NCI-H146 treated with DMSO at 0.1 percent for 48 hours (cell line): Measurements from ENCODE around the gene GADD45G.

Experiments
- DNase-seq: peaks from one replicate; lab custom pipeline; 2025; ENCODE audit not compliant: unreplicated experiment; lab: John Stamatoyannopoulos, UW

Gene GADD45G

GRCh38 chr9:89629081-89629976 is 24.5 kb downstream of the GADD45G start:
- no peak for DNase-seq

DNA sequence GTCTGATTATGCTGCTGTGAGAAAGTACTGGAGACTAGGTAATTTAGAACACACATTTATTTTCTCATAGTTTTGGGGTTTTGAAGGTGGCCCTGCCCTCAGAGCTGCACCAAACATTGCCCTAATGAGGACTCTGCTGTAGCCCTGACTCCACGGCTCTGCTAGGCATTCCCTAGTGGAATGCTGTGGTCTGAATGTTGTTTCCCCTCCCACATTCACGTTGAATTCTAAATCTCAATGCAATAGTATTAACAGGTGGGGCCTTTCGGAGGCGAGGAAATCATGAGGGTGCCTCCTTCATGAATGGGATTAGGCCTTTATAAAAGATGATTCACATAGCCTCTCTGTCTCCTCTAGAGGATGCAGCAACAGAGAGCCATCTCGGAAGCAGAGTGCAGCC is 25.7 kb downstream of the GADD45G start:
- DNase-seq = no peak

DNA sequence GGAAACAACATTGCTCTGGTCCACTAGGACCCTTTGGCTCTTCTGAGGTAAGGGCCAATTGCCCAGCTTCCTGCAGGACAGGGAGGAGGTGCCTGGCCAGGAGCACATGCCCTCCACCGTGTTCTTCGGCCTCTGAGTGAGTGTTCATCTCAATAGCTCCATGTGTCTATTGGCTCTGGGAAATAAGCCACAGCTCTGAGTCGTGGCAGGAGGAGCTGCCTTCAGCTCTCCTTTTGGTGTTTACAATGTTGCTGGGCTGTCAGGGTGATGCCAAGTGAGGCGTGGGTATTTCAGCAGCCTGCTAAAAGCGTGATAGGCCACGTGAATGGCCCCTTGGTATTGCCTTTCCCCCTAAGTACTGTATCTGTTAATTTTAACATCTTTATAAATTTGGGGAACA is 26.6 kb downstream of the GADD45G start:
- DNase-seq = no peak

GRCh38 chr9:89632192-89632733 is 27.5 kb downstream of the GADD45G start:
- DNase-seq = no peak

- DNase-seq = no peak
Measured at GRCh38 chr9:89632736-89633135, 27.9 kb downstream of the GADD45G start.

DNA sequence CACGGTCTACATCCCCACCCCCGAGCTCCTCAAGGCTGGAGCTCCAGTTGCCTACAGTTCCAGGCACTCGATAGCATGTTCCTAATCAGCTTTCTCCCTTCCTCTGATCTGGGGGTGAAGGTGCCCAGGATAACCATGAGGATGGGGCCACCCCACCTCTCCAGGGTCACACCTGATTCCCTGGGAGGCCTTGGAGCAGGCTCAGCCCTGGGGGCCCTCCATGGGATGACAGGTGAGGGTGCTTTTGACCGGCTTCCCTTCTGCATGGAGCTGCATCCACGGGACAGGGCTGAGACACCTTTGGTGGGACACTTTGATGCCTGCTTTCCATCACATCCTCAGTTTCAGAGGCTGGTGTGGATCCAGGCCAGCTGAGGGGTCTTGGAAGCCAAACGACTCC is 28.6 kb downstream of the GADD45G start:
- DNase-seq = no peak

DNA sequence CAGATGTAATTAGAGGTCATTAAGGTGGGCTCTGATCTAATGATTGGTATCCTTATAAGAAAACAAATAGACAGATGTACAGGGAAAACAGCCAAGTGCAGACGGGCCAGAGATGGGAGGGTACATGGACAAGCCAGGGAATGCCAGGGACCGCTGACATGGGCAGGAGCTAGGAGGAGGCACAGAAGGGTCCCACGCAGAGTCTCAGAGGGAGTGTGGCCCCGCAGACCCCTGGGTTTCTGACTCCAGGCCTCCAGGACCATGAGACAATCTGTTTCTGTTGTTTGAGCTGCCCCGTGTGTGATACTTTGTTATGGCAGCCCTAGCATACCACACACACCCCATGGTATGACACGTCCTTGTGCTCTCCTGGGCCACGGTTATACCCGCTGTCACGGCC is 29.1 kb downstream of the GADD45G start:
- DNase-seq = no peak

GRCh38 chr9:89634995-89635742 is 30.4 kb downstream of the GADD45G start:
- DNase-seq = no peak

- DNase-seq = no peak
Measured at GRCh38 chr9:89635816-89636215, 31.0 kb downstream of the GADD45G start.

DNA sequence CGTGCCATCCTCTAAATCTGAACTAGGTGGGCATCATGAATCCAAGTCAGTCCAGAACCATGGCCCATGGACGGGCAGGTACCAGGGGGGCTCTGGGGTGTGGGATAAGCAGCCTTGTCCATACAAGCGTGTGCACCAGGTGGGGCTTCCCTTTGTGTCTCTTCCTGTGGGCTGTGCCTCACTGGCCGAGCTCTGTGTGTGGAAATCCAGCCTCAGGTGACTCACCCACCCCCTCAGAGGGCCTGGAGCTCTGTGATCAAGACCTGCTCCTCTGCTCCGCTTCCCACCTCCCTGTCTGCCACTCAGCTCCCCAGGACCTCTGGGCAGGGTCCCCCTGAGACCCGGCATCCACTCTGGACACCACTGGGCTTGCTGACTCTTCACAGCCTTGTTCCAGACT is 33.0 kb downstream of the GADD45G start:
- DNase-seq = no peak

DNA sequence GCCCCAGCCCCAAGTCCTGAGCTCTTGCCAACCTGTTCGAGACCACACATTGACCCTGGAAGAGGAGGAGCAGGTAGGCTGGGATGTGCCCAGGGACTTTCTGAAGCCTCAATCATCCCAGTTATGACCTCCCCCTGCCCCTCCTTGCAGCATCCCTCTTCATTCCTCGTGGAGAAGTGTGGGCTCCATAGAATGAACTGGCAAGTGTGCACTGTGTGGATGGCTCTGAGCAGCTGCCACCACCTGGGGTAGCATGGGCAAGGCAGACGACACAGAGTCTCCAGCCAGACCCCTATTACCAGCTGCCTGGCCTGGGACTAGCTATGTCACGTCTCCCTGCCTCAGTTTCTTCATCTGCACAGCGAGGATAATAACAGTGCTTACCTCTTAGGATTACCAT is 33.5 kb downstream of the GADD45G start:
- no peak for DNase-seq

DNA sequence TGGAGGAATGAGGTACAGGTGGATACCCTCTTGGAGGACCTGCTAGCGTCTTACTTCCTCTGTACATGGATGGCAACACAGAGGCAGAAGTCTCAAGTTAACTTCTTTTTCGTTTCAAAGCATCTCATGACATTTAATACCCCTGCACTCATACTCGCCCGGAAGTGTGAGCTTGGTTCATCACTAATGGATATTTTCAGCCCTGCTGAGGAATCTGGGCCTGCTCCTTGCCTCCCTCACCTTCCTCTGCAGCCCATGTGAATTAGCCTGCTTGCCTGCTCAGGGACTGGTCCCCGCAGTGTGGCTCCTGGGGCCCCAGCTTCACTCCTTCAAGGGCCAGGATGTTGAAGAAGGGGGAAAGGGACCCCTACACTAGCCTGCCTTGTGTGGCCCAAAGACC is 34.1 kb downstream of the GADD45G start:
- DNase-seq = no peak

- DNase-seq = no peak
Measured at GRCh38 chr9:89639367-89639795, 34.6 kb downstream of the GADD45G start.

DNA sequence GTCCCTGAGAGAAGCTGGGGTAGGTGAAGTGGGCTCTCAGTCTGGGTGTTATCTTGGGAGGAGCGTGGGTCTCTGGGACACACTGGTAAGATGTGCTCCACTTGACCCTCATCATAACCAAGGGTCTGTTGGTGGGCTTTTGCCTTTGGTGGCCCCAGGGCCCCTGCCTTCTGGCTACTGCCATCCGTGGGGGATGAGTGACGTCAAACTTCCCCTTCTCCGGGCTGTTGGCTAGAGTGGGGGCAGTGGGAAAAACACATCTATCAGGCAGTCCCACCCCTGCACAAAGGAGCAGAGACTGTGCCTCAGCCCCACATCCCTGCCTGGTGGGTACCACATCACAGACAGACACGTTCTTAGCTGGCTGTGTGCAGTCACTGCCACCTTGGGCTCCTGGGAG is 35.1 kb downstream of the GADD45G start:
- DNase-seq = no peak

- no peak for DNase-seq
Measured at GRCh38 chr9:89640361-89640760, 35.5 kb downstream of the GADD45G start.

- no peak for DNase-seq
Measured at GRCh38 chr9:89640801-89641200, 36.0 kb downstream of the GADD45G start.

DNA sequence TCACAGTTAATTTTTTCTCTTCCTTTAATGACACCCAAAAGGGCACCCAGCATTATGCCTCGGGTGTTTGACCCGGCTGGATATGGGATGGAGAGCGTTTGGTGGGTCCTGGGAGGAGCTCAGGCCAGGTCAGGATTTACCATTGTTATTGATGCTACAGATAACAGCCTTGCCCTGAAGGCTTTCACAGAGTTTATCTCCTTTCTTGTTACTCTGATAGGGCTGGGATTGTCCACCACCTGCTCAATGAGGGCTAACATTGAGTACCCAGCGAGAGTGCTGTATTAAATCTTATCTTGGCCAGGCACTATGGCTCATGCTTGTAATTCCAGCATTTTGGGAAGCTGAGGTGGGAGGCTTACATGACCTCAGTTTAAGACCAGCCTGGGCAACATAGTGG is 37.2 kb downstream of the GADD45G start:
- no peak for DNase-seq

GRCh38 chr9:89642789-89643188 is 38.0 kb downstream of the GADD45G start:
- no peak for DNase-seq

GRCh38 chr9:89646189-89646939 is 41.6 kb downstream of the GADD45G start:
- no peak for DNase-seq

DNA sequence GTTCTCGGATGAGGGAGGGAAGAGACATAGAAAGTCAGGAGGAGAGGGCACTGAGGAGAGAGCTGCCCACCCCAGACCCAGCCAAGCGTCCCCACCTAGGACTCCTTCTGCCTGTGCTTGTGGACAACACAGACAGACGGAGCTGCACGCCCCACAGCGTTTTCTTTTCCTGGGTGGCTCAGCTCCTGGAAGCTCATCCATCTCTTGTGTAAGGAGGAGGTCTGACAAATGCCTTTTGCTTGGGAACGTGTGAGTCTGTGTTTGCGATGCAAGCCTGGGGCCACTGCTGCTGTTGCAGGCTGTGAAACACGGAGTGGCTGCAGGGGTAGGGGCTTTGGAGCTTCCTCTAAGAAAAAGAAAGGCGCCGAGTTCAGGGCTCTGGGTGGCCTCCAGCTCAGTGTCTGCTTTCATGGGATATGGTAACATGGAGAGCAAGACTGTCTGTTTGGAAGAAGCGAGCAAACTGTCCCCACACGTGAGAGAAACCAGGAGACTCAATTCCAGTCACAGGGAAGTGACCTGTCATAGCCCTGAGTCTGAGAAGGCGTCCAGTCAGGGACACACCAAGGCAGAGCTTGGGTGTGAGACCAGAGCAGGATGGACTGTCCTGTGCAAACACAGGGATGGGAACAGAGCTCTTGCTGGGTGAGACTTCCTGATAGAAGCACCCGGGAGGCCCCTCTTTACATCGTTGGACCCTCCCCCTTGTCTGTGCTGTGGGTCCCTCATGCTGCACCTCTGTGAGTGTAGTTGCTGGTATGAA is 42.7 kb downstream of the GADD45G start:
- no peak for DNase-seq
